Neutrophil (primary cell): ENCODE measurements around the gene TRIM38.

Experiments used
- H3K27ac ChIP-seq: fragments of 200-600 bp; sonication (generic); 2 replicates; pipeline ENCODE4 v1.5.1; 2016; ENCODE audit warnings: mild to moderate bottlenecking, moderate library complexity
- H3K27me3 ChIP-seq: fragments of 200-600 bp; sonication (generic); 2 replicates; pipeline ENCODE4 v1.6.0; 2016; ENCODE audit warnings: mild to moderate bottlenecking
- H3K36me3 ChIP-seq: fragments of 200-600 bp; sonication (generic); 2 replicates; pipeline ENCODE4 v1.5.1; 2017
- H3K4me1 ChIP-seq, 2 experiments: fragments of 200-600 bp in 1 of 2; sonication (generic) in 1 of 2; 1 replicate in 1 of 2; 2 replicates in 1 of 2; pipeline versions ENCODE4 v1.5.1 to v1.6.1; 2013 to 2016; ENCODE audit warnings: low read depth in 1 of 2, low read length in 1 of 2, mild to moderate bottlenecking in 1 of 2, moderate library complexity in 1 of 2; ENCODE audit not compliant: control insufficient read depth in 1 of 2, insufficient read depth in 1 of 2
- H3K4me3 ChIP-seq, 2 experiments: fragments of 200-600 bp in 1 of 2; sonication (generic) in 1 of 2; 1 replicate in 1 of 2; 2 replicates in 1 of 2; pipeline ENCODE4 v1.5.1; 2013 to 2016; ENCODE audit warnings: low read depth in 1 of 2, low read length in 1 of 2, mild to moderate bottlenecking in 1 of 2, moderate library complexity in 1 of 2
- H3K9me3 ChIP-seq: fragments of 200-600 bp; sonication (generic); 2 replicates; pipeline ENCODE4 v1.5.1; 2016
- TF ChIP-seq, protein P1 (sequence below): fragments of 200-600 bp; sonication (generic); IDR thresholded peaks from 2 replicates; pipeline ENCODE4 v1.5.1; 2016; ENCODE audit warnings: antibody characterized with exemption

The TRIM38 gene

DNA sequence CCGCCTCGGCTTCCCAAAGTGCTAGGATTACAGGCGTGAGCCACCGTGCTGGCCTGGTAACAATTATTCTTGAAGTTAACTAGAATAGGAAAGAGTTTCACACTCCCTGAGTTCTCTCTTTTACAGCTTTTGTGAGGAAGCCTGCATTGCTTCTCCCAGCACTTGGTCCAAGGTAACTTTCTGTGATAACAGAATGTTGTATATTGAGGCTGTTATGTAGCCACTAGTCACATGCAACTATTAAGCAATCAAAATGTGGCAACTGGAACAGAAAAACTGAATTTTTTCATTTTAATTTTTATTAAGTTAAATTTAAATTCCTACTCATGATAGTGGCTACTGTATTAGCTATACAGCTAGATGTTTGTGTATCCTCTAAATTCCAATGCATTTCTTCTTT, 2.5 kb downstream of the TRIM38 start:
- TF ChIP-seq, protein P1, sequence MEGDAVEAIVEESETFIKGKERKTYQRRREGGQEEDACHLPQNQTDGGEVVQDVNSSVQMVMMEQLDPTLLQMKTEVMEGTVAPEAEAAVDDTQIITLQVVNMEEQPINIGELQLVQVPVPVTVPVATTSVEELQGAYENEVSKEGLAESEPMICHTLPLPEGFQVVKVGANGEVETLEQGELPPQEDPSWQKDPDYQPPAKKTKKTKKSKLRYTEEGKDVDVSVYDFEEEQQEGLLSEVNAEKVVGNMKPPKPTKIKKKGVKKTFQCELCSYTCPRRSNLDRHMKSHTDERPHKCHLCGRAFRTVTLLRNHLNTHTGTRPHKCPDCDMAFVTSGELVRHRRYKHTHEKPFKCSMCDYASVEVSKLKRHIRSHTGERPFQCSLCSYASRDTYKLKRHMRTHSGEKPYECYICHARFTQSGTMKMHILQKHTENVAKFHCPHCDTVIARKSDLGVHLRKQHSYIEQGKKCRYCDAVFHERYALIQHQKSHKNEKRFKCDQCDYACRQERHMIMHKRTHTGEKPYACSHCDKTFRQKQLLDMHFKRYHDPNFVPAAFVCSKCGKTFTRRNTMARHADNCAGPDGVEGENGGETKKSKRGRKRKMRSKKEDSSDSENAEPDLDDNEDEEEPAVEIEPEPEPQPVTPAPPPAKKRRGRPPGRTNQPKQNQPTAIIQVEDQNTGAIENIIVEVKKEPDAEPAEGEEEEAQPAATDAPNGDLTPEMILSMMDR, result no peak
- no peaks in the 10 kb centered on the region for H3K27me3 ChIP-seq
- H3K4me1 ChIP-seq, result peaks cover 58 to 60% of the 10 kb centered on the region in 2 experiments
- peak overlapping the region in 1 of 2 experiments; percentile 72 for H3K4me3 ChIP-seq
- peak overlapping the region; percentile 95 for H3K27ac ChIP-seq
- H3K36me3 ChIP-seq, result peaks cover 54% of the 10 kb centered on the region
- H3K9me3 ChIP-seq, result no peaks in the 10 kb centered on the region

DNA sequence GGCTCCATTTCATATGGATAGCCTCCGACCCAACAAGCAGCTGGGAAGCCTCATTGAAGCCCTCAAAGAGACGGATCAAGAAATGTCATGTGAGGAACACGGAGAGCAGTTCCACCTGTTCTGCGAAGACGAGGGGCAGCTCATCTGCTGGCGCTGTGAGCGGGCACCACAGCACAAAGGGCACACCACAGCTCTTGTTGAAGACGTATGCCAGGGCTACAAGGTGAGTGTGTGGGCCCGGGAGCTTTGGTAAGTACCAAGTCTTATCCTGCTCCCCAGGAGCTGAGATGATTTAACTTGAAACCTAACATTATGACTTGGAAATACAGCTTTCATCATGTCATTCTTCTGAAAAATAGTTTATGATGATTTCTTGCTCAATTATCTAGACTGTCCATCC, 4.1 kb downstream of the TRIM38 start:
- Histone ChIP-seq H3K27ac (peak overlapping the region; percentile 48), H3K4me3 (no peak overlapping the region), H3K4me1 (peaks cover 56 to 60% of the 10 kb centered on the region in 2 experiments)

DNA sequence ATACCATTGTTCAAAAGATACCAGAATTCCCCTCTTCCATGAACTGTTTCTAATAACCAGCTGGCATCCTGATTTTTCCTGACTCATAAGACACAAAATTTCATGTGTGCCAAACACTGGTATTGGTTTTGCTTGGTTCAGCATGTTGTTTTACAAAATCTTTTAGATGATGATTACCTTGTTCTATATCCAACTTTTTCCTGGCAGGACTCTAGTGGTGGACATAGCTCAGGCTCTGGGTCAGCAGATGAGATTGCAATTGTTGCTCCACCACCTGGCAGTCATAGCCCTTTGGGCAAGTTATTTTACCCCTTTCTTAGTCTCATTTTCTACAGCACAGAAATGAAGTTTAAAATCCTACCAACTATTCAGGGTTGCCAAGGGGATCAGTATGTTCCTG, 6.2 kb downstream of the TRIM38 start:
- peaks cover 44 to 46% of the 10 kb centered on the region in 2 experiments for H3K4me1 ChIP-seq
- H3K27ac ChIP-seq, result peak overlapping the region; percentile 12

More for the DNA sequence above, 4.1 kb downstream of the TRIM38 start:
- Histone ChIP-seq H3K9me3 (no peaks in the 10 kb centered on the region), H3K27me3 (no peaks in the 10 kb centered on the region), H3K36me3 (peaks cover 70% of the 10 kb centered on the region)
- TF ChIP-seq, protein P1, result no peak

DNA sequence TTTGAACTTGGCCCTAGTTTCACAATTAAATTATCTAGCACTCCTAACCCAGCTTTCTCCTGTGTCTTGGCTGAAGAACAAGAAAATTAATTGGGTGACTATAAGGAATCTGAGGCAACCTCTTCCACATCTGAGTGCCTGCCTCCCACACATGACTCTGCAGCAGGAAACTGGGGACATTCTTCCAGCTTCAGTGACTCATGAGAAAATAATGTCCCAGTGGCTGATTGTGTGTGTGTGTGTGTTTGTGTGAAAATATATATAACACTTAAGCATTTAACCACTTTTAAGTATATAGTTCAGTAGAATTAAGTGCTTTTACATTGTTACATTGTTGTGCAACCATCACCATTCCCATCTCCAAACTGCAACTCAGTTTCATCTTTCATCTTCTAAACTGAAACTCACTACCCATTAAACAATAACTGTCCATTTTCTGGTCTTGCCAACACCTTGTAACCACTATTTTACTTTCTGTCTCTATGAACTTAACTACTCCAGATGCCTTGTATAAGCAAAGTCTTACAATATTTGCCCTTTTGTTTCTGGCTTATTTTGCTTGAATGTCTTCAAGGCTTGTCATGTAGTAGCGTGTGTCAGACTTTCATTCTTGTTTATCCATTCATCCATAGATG, 8.7 kb downstream of the TRIM38 start:
- Histone ChIP-seq H3K27ac (no peak overlapping the region), H3K27me3 (no peaks in the 10 kb centered on the region), H3K9me3 (no peaks in the 10 kb centered on the region), H3K4me1 (peaks cover 21 to 22% of the 10 kb centered on the region in 2 experiments), H3K36me3 (peaks cover 100% of the 10 kb centered on the region), H3K4me3 (no peak overlapping the region)
- TF ChIP-seq, protein P1, result no peak

More for the DNA sequence above, 6.2 kb downstream of the TRIM38 start:
- H3K36me3 ChIP-seq, result peaks cover 91% of the 10 kb centered on the region
- TF ChIP-seq, protein P1, result no peak
- no peaks in the 10 kb centered on the region for H3K9me3 ChIP-seq
- no peaks in the 10 kb centered on the region for H3K27me3 ChIP-seq
- no peak overlapping the region for H3K4me3 ChIP-seq

DNA sequence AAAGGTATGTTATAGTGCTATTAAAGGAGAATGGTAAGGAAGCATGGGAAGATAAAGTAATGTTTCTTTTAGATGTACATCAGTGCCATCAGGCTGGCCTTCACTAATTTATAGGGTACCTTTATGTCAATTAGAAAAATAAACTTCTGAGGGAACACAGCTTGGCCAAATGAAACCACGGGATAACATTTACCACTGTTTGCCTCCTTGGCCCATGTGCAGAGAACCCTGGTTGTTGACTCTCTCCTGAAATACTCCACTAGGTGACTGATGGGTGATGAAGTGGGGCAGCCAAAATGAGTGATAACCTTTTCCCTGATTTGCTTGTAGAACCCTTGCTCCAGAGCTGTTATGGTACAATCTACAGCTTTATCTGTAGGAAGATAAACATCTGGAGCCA, 9.5 kb downstream of the TRIM38 start:
- H3K27me3 ChIP-seq, result no peaks in the 10 kb centered on the region
- no peak overlapping the region for H3K4me3 ChIP-seq
- H3K4me1 ChIP-seq, result peaks cover 13 to 14% of the 10 kb centered on the region in 2 experiments
- H3K27ac ChIP-seq, result no peak overlapping the region
- TF ChIP-seq, protein P1, result no peak
- no peaks in the 10 kb centered on the region for H3K9me3 ChIP-seq
- H3K36me3 ChIP-seq, result peaks cover 100% of the 10 kb centered on the region
